ENCODE results near the gene FER1L5.
"Not testable (repeated sequence)": the region's sequence is repeated elsewhere in the genome, so short reads cannot be mapped to it uniquely, and the experiment has no call there.

Gene FER1L5

GRCh38 chr2:96665083-96665569 lies 22.6 kb downstream of the FER1L5 start:
- no peak for FAIRE-seq

GRCh38 chr2:96665717-96666116 lies 23.2 kb downstream of the FER1L5 start:
- DNase-seq (ENCODE audit: insufficient read length, low spot score); FAIRE-seq: not testable (repeated sequence)

More at GRCh38 chr2:96665083-96665569, 22.6 kb downstream of the FER1L5 start:
- no peak for DNase-seq (ENCODE audit: insufficient read length, low spot score)
- TF ChIP-seq TAF1 (IDR thresholded peaks at IDR 0.05; ENCODE audit: low read depth, low read length) (no peak), PAX5 (IDR thresholded peaks at IDR 0.05; ENCODE audit: insufficient read depth, low read length, severe bottlenecking) (no peak), SPI1 (IDR thresholded peaks at IDR 0.05; ENCODE audit: low read depth, low read length) (no peak), POLR2A (IDR thresholded peaks at IDR 0.05; ENCODE audit: low read depth, low read length) (no peak), POU2F2 (IDR thresholded peaks at IDR 0.05; ENCODE audit: low read depth, low read length) (no peak), POLR2AphosphoS5 (IDR thresholded peaks at IDR 0.05; ENCODE audit: low read depth, low read length) (no peak)

- no peak for FAIRE-seq
- TF ChIP-seq POLR2A (IDR thresholded peaks at IDR 0.05; ENCODE audit: low read depth, low read length), result no peak
- TF ChIP-seq TAF1 (IDR thresholded peaks at IDR 0.05; ENCODE audit: low read depth, low read length), result no peak
- TF ChIP-seq POU2F2 (IDR thresholded peaks at IDR 0.05; ENCODE audit: low read depth, low read length), result no peak
- no peak for TF ChIP-seq PAX5 (IDR thresholded peaks at IDR 0.05; ENCODE audit: insufficient read depth, low read length, severe bottlenecking)
- TF ChIP-seq SPI1 (IDR thresholded peaks at IDR 0.05; ENCODE audit: low read depth, low read length), result no peak
- no peak for TF ChIP-seq POLR2AphosphoS5 (IDR thresholded peaks at IDR 0.05; ENCODE audit: low read depth, low read length)
These were observed 26.2 kb downstream of the FER1L5 start for GRCh38 chr2:96668771-96669170.

GRCh38 chr2:96669539-96670215 lies 27.1 kb downstream of the FER1L5 start:
- no peak for TF ChIP-seq PAX5 (IDR thresholded peaks at IDR 0.05; ENCODE audit: insufficient read depth, low read length, severe bottlenecking)
- TF ChIP-seq TAF1 (IDR thresholded peaks at IDR 0.05; ENCODE audit: low read depth, low read length), result no peak
- no peak for TF ChIP-seq POLR2AphosphoS5 (IDR thresholded peaks at IDR 0.05; ENCODE audit: low read depth, low read length)
- no peak for DNase-seq (ENCODE audit: insufficient read length, low spot score)
- FAIRE-seq, result no peak

More at GRCh38 chr2:96668771-96669170, 26.2 kb downstream of the FER1L5 start:
- no peak for DNase-seq (ENCODE audit: insufficient read length, low spot score)

- DNase-seq (ENCODE audit: insufficient read length, low spot score) (no peak), FAIRE-seq (no peak)
- no peak for TF ChIP-seq TAF1 (IDR thresholded peaks at IDR 0.05; ENCODE audit: low read depth, low read length)
- no peak for TF ChIP-seq POLR2AphosphoS5 (IDR thresholded peaks at IDR 0.05; ENCODE audit: low read depth, low read length)
- TF ChIP-seq PAX5 (IDR thresholded peaks at IDR 0.05; ENCODE audit: insufficient read depth, low read length, severe bottlenecking), result no peak
These were observed 37.3 kb downstream of the FER1L5 start for GRCh38 chr2:96679848-96680247.

- no peak for DNase-seq (ENCODE audit: insufficient read length, low spot score)
- no peak for FAIRE-seq
- no peak for TF ChIP-seq POU2F2 (IDR thresholded peaks at IDR 0.05; ENCODE audit: low read depth, low read length)
- no peak for TF ChIP-seq POLR2AphosphoS5 (IDR thresholded peaks at IDR 0.05; ENCODE audit: low read depth, low read length)
- no peak for TF ChIP-seq PAX5 (IDR thresholded peaks at IDR 0.05; ENCODE audit: insufficient read depth, low read length, severe bottlenecking)
These were observed 38.1 kb downstream of the FER1L5 start for GRCh38 chr2:96680561-96681141.

GRCh38 chr2:96681540-96681939 lies 39.0 kb downstream of the FER1L5 start:
- no peak for FAIRE-seq
- TF ChIP-seq PAX5 (IDR thresholded peaks at IDR 0.05; ENCODE audit: insufficient read depth, low read length, severe bottlenecking) (no peak), POU2F2 (IDR thresholded peaks at IDR 0.05; ENCODE audit: low read depth, low read length) (no peak), POLR2AphosphoS5 (IDR thresholded peaks at IDR 0.05; ENCODE audit: low read depth, low read length) (no peak), SPI1 (IDR thresholded peaks at IDR 0.05; ENCODE audit: low read depth, low read length) (no peak), TAF1 (IDR thresholded peaks at IDR 0.05; ENCODE audit: low read depth, low read length) (no peak), POLR2A (IDR thresholded peaks at IDR 0.05; ENCODE audit: low read depth, low read length) (no peak)
- DNase-seq (ENCODE audit: insufficient read length, low spot score), result no peak

GRCh38 chr2:96683307-96683706 lies 40.7 kb downstream of the FER1L5 start:
- no peak for DNase-seq (ENCODE audit: insufficient read length, low spot score)
- TF ChIP-seq POLR2A (IDR thresholded peaks at IDR 0.05; ENCODE audit: low read depth, low read length), result no peak
- no peak for TF ChIP-seq POU2F2 (IDR thresholded peaks at IDR 0.05; ENCODE audit: low read depth, low read length)
- no peak for TF ChIP-seq PAX5 (IDR thresholded peaks at IDR 0.05; ENCODE audit: insufficient read depth, low read length, severe bottlenecking)
- TF ChIP-seq POLR2AphosphoS5 (IDR thresholded peaks at IDR 0.05; ENCODE audit: low read depth, low read length), result no peak
- TF ChIP-seq SPI1 (IDR thresholded peaks at IDR 0.05; ENCODE audit: low read depth, low read length), result no peak
- TF ChIP-seq TAF1 (IDR thresholded peaks at IDR 0.05; ENCODE audit: low read depth, low read length), result no peak
- no peak for FAIRE-seq

- no peak for FAIRE-seq
- DNase-seq (ENCODE audit: insufficient read length, low spot score), result no peak
These were observed 41.6 kb downstream of the FER1L5 start for GRCh38 chr2:96683972-96684820.

More at GRCh38 chr2:96683972-96684820, 41.6 kb downstream of the FER1L5 start:
- no peak for TF ChIP-seq POU2F2 (IDR thresholded peaks at IDR 0.05; ENCODE audit: low read depth, low read length)
- TF ChIP-seq POLR2A (IDR thresholded peaks at IDR 0.05; ENCODE audit: low read depth, low read length), result no peak
- TF ChIP-seq PAX5 (IDR thresholded peaks at IDR 0.05; ENCODE audit: insufficient read depth, low read length, severe bottlenecking), result no peak
- TF ChIP-seq POLR2AphosphoS5 (IDR thresholded peaks at IDR 0.05; ENCODE audit: low read depth, low read length), result no peak
- TF ChIP-seq SPI1 (IDR thresholded peaks at IDR 0.05; ENCODE audit: low read depth, low read length), result no peak

All from GM12891 (cell line).